ENCODE measurements around the gene SETD2. TPM values are rescaled to one million over a fixed set of nuclear protein-coding genes. Genes with fewer than 3 reads are reported as not detected.

The SETD2 gene
- total and polyA plus RNA-seq, 9 of the 15 experiments (the other 6 are each of a cell fraction or from before 2014, with no cell fraction given) = 8.2 to 44.0 (median 33.6) TPM

GRCh38 chr3:47016934-47017435 is 146.9 kb downstream of the SETD2 start (continued):
- TF ChIP-seq, protein P1, sequence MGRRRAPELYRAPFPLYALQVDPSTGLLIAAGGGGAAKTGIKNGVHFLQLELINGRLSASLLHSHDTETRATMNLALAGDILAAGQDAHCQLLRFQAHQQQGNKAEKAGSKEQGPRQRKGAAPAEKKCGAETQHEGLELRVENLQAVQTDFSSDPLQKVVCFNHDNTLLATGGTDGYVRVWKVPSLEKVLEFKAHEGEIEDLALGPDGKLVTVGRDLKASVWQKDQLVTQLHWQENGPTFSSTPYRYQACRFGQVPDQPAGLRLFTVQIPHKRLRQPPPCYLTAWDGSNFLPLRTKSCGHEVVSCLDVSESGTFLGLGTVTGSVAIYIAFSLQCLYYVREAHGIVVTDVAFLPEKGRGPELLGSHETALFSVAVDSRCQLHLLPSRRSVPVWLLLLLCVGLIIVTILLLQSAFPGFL (CRISPR knock-in tag; IDR thresholded peaks at IDR 0.05) = no peak
- TF ChIP-seq, protein P2, sequence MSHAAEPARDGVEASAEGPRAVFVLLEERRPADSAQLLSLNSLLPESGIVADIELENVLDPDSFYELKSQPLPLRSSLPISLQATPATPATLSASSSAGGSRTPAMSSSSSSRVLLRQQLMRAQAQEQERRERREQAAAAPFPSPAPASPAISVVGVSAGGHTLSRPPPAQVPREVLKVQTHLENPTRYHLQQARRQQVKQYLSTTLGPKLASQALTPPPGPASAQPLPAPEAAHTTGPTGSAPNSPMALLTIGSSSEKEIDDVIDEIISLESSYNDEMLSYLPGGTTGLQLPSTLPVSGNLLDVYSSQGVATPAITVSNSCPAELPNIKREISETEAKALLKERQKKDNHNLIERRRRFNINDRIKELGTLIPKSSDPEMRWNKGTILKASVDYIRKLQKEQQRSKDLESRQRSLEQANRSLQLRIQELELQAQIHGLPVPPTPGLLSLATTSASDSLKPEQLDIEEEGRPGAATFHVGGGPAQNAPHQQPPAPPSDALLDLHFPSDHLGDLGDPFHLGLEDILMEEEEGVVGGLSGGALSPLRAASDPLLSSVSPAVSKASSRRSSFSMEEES (CRISPR knock-in tag; IDR thresholded peaks at IDR 0.05) = no peak
- no peak for TF ChIP-seq GATAD2A (IDR thresholded peaks at IDR 0.05)
- TF ChIP-seq ZNF124 (CRISPR knock-in tag; IDR thresholded peaks at IDR 0.05) = no peak
- TF ChIP-seq FIP1L1 (IDR thresholded peaks at IDR 0.05; ENCODE audit: low read depth, low read length, poor library complexity, severe bottlenecking) = no peak
- no peak for TF ChIP-seq SETDB1 (IDR thresholded peaks at IDR 0.05; ENCODE audit: low read length)
- TF ChIP-seq, protein P3, sequence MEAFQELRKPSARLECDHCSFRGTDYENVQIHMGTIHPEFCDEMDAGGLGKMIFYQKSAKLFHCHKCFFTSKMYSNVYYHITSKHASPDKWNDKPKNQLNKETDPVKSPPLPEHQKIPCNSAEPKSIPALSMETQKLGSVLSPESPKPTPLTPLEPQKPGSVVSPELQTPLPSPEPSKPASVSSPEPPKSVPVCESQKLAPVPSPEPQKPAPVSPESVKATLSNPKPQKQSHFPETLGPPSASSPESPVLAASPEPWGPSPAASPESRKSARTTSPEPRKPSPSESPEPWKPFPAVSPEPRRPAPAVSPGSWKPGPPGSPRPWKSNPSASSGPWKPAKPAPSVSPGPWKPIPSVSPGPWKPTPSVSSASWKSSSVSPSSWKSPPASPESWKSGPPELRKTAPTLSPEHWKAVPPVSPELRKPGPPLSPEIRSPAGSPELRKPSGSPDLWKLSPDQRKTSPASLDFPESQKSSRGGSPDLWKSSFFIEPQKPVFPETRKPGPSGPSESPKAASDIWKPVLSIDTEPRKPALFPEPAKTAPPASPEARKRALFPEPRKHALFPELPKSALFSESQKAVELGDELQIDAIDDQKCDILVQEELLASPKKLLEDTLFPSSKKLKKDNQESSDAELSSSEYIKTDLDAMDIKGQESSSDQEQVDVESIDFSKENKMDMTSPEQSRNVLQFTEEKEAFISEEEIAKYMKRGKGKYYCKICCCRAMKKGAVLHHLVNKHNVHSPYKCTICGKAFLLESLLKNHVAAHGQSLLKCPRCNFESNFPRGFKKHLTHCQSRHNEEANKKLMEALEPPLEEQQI (IDR thresholded peaks at IDR 0.05) = no peak
- TF ChIP-seq, protein P4, sequence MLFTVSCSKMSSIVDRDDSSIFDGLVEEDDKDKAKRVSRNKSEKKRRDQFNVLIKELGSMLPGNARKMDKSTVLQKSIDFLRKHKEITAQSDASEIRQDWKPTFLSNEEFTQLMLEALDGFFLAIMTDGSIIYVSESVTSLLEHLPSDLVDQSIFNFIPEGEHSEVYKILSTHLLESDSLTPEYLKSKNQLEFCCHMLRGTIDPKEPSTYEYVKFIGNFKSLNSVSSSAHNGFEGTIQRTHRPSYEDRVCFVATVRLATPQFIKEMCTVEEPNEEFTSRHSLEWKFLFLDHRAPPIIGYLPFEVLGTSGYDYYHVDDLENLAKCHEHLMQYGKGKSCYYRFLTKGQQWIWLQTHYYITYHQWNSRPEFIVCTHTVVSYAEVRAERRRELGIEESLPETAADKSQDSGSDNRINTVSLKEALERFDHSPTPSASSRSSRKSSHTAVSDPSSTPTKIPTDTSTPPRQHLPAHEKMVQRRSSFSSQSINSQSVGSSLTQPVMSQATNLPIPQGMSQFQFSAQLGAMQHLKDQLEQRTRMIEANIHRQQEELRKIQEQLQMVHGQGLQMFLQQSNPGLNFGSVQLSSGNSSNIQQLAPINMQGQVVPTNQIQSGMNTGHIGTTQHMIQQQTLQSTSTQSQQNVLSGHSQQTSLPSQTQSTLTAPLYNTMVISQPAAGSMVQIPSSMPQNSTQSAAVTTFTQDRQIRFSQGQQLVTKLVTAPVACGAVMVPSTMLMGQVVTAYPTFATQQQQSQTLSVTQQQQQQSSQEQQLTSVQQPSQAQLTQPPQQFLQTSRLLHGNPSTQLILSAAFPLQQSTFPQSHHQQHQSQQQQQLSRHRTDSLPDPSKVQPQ (CRISPR knock-in tag; IDR thresholded peaks at IDR 0.05; ENCODE audit: borderline replicate concordance) = no peak
- TF ChIP-seq, protein P5, sequence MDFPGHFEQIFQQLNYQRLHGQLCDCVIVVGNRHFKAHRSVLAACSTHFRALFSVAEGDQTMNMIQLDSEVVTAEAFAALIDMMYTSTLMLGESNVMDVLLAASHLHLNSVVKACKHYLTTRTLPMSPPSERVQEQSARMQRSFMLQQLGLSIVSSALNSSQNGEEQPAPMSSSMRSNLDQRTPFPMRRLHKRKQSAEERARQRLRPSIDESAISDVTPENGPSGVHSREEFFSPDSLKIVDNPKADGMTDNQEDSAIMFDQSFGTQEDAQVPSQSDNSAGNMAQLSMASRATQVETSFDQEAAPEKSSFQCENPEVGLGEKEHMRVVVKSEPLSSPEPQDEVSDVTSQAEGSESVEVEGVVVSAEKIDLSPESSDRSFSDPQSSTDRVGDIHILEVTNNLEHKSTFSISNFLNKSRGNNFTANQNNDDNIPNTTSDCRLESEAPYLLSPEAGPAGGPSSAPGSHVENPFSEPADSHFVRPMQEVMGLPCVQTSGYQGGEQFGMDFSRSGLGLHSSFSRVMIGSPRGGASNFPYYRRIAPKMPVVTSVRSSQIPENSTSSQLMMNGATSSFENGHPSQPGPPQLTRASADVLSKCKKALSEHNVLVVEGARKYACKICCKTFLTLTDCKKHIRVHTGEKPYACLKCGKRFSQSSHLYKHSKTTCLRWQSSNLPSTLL (IDR thresholded peaks at IDR 0.05) = no peak
- TF ChIP-seq NCOA2 (IDR thresholded peaks at IDR 0.05; ENCODE audit: partially characterized antibody in 2 of 2) = no peak
- no peak for TF ChIP-seq ZNF507 (tag; conservative IDR thresholded peaks at IDR 0.05)
- TF ChIP-seq ZNF764 (CRISPR knock-in tag; IDR thresholded peaks at IDR 0.05; ENCODE audit: low read depth) = no peak
- TF ChIP-seq CHD4 (IDR thresholded peaks at IDR 0.05; ENCODE audit: insufficient read depth, insufficient replicate concordance, low read depth, low read length, poor library complexity, severe bottlenecking) = no peak
- TF ChIP-seq HNRNPK (IDR thresholded peaks at IDR 0.05; ENCODE audit: low read depth, low read length, poor library complexity, severe bottlenecking) = no peak
- peak in 1 of 2 experiments; percentile 60; a peak in 1 of 4 replicates for TF ChIP-seq ZNF639 (CRISPR knock-in tag; conservative IDR thresholded peaks at IDR 0.05 in 1 of 2, IDR thresholded peaks at IDR 0.05 in 1 of 2)
